Measurements from ENCODE around the gene TPRX2. TPM values are rescaled to one million over a fixed set of nuclear protein-coding genes. Genes with fewer than 3 reads are reported as not detected.

TPRX2 gene
- total and polyA plus RNA-seq, 2 of the 13 experiments (the other 11 are each of a cell fraction or from before 2014, with no cell fraction given), result not detected

DNA sequence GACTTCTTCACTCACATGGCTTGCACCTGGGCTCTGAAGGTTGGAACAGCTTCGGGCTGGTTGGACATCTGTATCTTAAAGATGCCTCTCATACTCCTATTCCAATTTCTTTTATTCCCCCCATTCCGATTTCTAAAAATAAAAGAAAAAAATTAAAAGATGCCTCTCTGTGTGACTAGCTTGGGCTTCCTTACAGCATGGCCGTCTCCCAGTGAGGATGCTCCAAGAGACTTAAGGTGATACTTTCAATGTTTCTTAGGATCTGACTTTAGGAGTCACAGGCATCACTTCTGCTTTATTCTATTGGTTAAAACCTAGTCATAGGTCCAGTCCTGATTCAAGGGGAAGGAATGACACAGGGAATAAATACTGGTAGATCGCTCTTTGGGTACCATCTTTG lies 37.0 kb downstream of the TPRX2 start (continued):
- TF ChIP-seq, protein P1, sequence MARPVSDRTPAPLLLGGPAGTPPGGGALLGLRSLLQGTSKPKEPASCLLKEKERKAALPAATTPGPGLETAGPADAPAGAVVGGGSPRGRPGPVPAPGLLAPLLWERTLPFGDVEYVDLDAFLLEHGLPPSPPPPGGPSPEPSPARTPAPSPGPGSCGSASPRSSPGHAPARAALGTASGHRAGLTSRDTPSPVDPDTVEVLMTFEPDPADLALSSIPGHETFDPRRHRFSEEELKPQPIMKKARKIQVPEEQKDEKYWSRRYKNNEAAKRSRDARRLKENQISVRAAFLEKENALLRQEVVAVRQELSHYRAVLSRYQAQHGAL (CRISPR knock-in tag; IDR thresholded peaks at IDR 0.05; ENCODE audit: not compliant biosample characterization), result no peak
- TF ChIP-seq ZNF589 (CRISPR knock-in tag; conservative IDR thresholded peaks at IDR 0.05), result no peak
- no peak for TF ChIP-seq RXRB (CRISPR knock-in tag; IDR thresholded peaks at IDR 0.05; ENCODE audit: borderline replicate concordance)
- no peak for TF ChIP-seq ARID2 (CRISPR knock-in tag; IDR thresholded peaks at IDR 0.05; ENCODE audit: borderline replicate concordance)
- no peak for TF ChIP-seq FOXO4 (CRISPR knock-in tag; conservative IDR thresholded peaks at IDR 0.05)
- no peak for TF ChIP-seq ADNP (CRISPR knock-in tag; IDR thresholded peaks at IDR 0.05)
- TF ChIP-seq, protein P2, sequence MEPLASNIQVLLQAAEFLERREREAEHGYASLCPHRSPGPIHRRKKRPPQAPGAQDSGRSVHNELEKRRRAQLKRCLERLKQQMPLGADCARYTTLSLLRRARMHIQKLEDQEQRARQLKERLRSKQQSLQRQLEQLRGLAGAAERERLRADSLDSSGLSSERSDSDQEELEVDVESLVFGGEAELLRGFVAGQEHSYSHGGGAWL (CRISPR knock-in tag; IDR thresholded peaks at IDR 0.05), result no peak
- no peak for TF ChIP-seq MTF2 (CRISPR knock-in tag; IDR thresholded peaks at IDR 0.05; ENCODE audit: borderline replicate concordance)
- no peak for TF ChIP-seq ZNF747 (CRISPR knock-in tag; IDR thresholded peaks at IDR 0.05; ENCODE audit: borderline replicate concordance)
- no peak for TF ChIP-seq ZSCAN21 (CRISPR knock-in tag; IDR thresholded peaks at IDR 0.05; ENCODE audit: borderline replicate concordance)

GRCh38 chr19:47896773-47897172 lies 37.7 kb downstream of the TPRX2 start:
- no peak for ATAC-seq
- in situ Hi-C loops (cut with HindIII; ENCODE audit: extremely low pct_ligation_motif_present, low pct_unique_long_range_greater_than_20kb), result no loop called here
- no peaks in the 10 kb centered on the region for H3K27me3 ChIP-seq (ENCODE audit: control insufficient read depth in 1 of 2, insufficient read depth in 2 of 2, low read length in 2 of 2)
- ChIA-PET POLR2A (no interaction called here), CTCF (ENCODE audit: low intra/inter-chr PET ratio, low total read pairs) (no interaction called here)
- H3K79me2 ChIP-seq (ENCODE audit: insufficient read depth, low read length), result no peaks in the 10 kb centered on the region
- peaks cover 57% of the 10 kb centered on the region for H3K4me1 ChIP-seq (ENCODE audit: insufficient read depth, low read length)
- no peaks in the 10 kb centered on the region for H3K36me3 ChIP-seq (replicated peaks in 1 of 2; ENCODE audit: control insufficient read depth in 1 of 2, insufficient read depth in 2 of 2, low read length in 2 of 2)
- BruUV-seq (replicated peaks), result no TSS peak
- no peak overlapping the region for H3K4me3 ChIP-seq (replicated peaks in 1 of 3; ENCODE audit: insufficient read depth in 1 of 3, low read depth in 2 of 3, low read length in 3 of 3)
- H3K9ac ChIP-seq (ENCODE audit: insufficient read depth, low read depth, low read length), result peak overlapping the region; percentile 36; the same call in 1 of the 2 replicates
- H2AFZ ChIP-seq (ENCODE audit: low read length), result peak overlapping the region; percentile 74
- no peaks in the 10 kb centered on the region for H4K20me1 ChIP-seq (ENCODE audit: insufficient read depth, low read length)
- DNase-seq (ENCODE audit: low spot score), result peak; percentile 31
- intact Hi-C loops (cut with micrococcal nuclease; ENCODE audit: unreplicated experiment), result no loop called here
- no peak for FAIRE-seq
- H3K4me2 ChIP-seq (ENCODE audit: low read depth, low read length), result peak overlapping the region; percentile 37; the same call in 1 of the 2 replicates
- 37% methylated on average over 5 of the region's 5 CpGs for WGBS (ENCODE audit: low lambda C conversion rate)
- H3K27ac ChIP-seq (ENCODE audit: extremely low read length, insufficient read depth, low read length), result peak overlapping the region; percentile 64
- H3K9me3 ChIP-seq (ENCODE audit: low read length), result no peaks in the 10 kb centered on the region
- TF ChIP-seq HMG20A (CRISPR knock-in tag; IDR thresholded peaks at IDR 0.05; ENCODE audit: borderline replicate concordance), result no peak
- peak; percentile 60 for TF ChIP-seq HNF4A (CRISPR knock-in tag; IDR thresholded peaks at IDR 0.05)
- no peak for TF ChIP-seq ZNF850 (CRISPR knock-in tag; conservative IDR thresholded peaks at IDR 0.05)
- TF ChIP-seq TRIM22 (IDR thresholded peaks at IDR 0.05), result no peak
- TF ChIP-seq ZNF317 (CRISPR knock-in tag; IDR thresholded peaks at IDR 0.05), result peak; percentile 91
- TF ChIP-seq FOXJ3 (CRISPR knock-in tag; IDR thresholded peaks at IDR 0.05; ENCODE audit: borderline replicate concordance), result no peak
- TF ChIP-seq CENPBD1 (CRISPR knock-in tag; IDR thresholded peaks at IDR 0.05; ENCODE audit: borderline replicate concordance, low read depth), result no peak
- no peak for TF ChIP-seq EHMT2 (IDR thresholded peaks at IDR 0.05; ENCODE audit: borderline replicate concordance, low read depth, low read length)
- no peak for TF ChIP-seq ARID2 (CRISPR knock-in tag; IDR thresholded peaks at IDR 0.05; ENCODE audit: borderline replicate concordance)
- TF ChIP-seq CREB3 (CRISPR knock-in tag; IDR thresholded peaks at IDR 0.05), result no peak
